Glomerular endothelial cell (primary cell): ENCODE data around the gene RAET1E. TPM values are rescaled to one million over a fixed set of nuclear protein-coding genes. Genes with fewer than 3 reads are reported as not detected.
"Not testable (repeated sequence)": the region's sequence is repeated elsewhere in the genome, so short reads cannot be mapped to it uniquely, and the experiment has no call there.

Experiments used
- DNase-seq: peaks from one replicate; pipeline ENCODE4 v3.0.0-alpha.2; 2011; ENCODE audit warnings: low read depth, low spot score; ENCODE audit errors: extremely low read depth
- total RNA-seq: library from RNA; depleted of rRNA; stranded (reverse); fragments of >200 nt; gene quantifications from 2 replicates; pipeline ENCODE4 v1.2.3, GENCODE V29; 2015

RAET1E gene
- 0.39 TPM in 1 of 2 replicates, not detected in the other for total RNA-seq

DNA sequence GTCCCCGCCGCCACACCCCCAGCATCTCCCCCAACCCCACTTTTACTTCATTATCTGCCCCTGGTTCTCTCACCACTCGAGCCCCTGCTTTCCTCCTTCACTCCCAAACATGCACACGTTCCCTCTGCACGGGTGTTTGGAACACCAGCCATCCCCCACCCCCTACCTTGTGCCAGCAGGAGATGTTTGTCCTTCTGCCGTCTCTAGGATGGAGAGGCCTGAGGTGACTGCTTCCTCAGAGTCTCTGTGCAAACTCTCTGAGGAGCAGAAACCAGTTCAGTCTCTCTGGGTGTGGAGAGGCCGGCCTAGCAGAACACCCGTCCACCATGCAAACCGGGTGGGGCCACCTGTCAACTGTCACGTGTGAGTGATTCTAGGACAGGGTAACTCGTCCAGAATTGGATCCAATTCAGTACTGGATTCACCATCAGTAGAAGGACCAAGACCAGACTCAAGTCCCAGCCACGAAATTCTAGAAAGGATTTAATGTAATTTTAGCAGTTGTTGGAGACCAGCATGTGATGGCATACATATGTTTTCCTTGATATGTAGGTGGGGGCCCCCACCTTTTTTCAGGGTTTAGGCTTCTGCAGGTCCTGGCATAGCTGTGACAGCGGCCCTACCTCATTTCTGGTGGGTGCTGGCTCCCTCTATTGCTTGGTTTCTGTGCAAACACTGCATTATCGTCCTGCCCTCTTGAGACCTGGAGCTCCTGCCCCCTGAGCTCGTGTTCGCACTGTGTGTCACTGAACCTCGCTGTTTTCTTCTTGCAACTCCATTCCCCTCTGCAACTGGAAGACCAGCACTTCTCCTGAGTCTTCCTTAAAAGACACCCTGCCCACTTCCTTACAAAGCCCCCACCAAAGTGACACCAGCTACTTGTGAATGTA, at the start of gene RAET1E:
Gene RAET1E (minus strand): TSS at position 259 of the 890 bp plus-strand sequence. CDS start 7,212 bp downstream, outside the sequence.
- DNase-seq = no peak

DNA sequence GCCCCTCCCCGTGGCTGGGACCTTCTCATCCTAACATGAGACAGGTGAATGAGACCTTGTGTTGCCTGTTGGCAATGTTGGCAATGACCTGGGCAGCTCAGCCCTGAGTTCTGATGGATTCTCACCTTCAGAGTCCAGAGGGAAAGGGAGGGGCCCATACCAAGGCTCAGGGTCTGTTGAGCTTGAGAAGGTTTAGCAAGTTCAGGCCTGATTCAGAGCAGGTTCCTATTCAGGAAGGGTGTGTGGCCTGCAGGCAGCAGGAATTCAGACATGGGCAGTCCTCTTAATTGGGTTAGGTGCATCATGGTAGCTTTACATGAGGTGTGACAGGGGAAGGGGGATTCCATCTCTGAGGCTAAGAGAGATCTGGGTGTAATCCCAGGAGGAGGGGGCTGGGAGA, 49.6 kb upstream of the RAET1E start:
- DNase-seq = not testable (repeated sequence)

GRCh38 chr6:149946631-149947030, 48.7 kb upstream of the RAET1E start:
- not testable (repeated sequence) for DNase-seq

- DNase-seq = not testable (repeated sequence)
Observed at GRCh38 chr6:149945276-149945675, 47.4 kb upstream of the RAET1E start.

GRCh38 chr6:149943321-149943720, 45.4 kb upstream of the RAET1E start:
- not testable (repeated sequence) for DNase-seq

GRCh38 chr6:149942461-149942829, 44.5 kb upstream of the RAET1E start:
- DNase-seq = no peak

DNA sequence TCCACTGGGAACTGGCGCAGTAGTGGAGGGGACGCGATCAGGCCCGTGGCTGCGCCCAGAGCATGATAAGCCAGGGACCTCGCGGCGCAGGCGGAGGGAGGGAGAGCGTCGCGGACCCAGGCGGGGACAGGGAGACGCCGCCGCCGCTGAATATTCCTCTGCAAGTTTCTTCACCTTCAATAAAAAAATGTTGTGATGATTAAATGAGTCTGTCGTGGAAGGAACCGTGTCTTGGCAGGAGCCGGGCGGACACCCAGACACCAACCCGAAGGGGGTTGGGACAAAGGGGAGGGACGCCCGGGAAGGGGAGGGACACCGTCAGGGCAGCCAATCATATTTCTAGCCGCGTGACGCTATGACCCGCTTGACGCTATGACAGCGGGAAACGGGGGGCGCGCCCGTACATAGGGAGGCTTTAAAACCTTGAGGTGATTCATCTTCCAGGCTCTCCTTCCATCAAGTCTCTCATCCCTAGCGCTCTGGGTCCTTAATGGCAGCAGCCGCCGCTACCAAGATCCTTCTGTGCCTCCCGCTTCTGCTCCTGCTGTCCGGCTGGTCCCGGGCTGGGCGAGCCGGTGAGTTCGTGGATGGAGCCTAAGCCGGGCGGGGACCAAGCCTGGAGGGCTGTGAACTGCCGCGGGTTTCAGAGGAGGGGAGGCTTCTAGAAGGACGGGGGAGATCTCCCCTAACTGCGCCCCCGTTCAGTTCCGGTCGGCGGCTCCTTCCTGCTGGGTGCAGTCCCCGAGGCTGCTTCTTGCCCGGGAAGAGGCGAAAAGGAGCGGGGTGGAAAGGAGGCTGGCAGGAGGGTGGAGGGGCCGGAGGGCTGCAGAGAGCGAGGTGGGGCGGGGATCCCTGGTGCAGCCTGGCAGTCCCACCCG, 43.9 kb upstream of the RAET1E start, which contains the start of gene ULBP2:
Gene ULBP2 (plus strand): TSS at position 432 of the 878 bp plus-strand sequence. CDS start 59 bp downstream, at position 491.
- DNase-seq = peak; percentile 70

- no peak for DNase-seq
Observed at GRCh38 chr6:149940672-149940982, 42.7 kb upstream of the RAET1E start.

GRCh38 chr6:149939909-149940671, 42.2 kb upstream of the RAET1E start:
- DNase-seq = no peak

GRCh38 chr6:149939356-149939648, 41.4 kb upstream of the RAET1E start:
- DNase-seq = no peak

GRCh38 chr6:149938571-149939355, 40.9 kb upstream of the RAET1E start:
- no peak for DNase-seq

- DNase-seq = not testable (repeated sequence)
Observed at GRCh38 chr6:149938013-149938570, 40.2 kb upstream of the RAET1E start.

DNA sequence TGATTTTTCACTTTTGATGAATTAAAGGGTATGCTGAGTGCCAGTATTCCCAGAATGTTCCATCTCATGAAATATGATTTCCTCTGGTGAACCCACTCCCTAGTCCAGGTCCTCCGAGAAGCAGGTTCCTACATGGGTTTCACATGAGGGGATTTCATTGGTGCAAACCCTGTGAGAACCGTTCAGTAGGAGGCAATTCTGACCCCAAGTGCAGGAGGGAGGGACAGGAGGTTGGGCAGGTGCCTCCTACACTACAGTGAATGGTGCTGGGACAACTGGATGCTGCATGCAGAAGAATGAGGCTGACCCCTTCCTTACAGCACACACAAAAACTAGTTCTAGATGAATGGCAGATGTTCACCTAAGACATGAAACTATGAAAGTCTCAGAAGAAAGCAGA, 38.8 kb upstream of the RAET1E start:
- no peak for DNase-seq

DNA sequence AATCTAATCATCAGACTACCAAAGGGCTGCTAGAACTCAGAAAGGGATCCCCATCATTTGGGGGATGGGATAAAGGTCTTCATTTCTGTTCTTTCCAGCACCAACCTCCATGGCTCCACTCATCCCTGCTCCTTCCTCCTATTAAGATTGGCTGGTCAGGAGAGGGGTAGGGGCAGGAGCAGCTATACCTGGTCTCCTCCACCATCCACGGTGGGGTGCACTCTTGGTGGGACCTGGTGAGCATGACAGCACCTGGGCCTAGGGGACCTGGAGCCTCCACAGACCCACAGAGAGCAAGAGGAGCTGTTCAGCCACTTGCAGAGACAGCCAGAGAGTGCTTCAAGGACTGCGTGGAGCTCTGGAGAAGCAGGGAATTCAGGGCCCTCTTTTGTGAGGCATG, 37.8 kb upstream of the RAET1E start:
- DNase-seq = no peak

DNA sequence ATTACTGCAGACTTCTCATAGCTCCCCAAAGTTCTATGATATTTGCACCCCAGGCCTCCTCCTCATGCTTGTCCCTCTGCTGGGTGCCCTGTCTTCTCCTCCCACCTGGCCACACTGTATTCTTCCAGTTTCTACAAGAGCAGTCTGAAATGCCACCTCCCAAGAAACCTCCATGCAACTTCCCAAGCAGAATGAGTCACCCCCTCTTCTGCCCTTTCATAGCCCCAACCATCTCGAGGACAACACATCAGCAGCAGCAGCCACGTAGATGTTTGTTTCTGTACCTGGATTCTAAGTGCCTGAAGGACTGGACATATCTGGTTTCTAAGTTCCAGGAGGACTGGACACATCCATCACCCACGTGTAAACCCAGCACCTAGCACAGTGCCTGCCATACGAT, 37.3 kb upstream of the RAET1E start:
- no peak for DNase-seq

DNA sequence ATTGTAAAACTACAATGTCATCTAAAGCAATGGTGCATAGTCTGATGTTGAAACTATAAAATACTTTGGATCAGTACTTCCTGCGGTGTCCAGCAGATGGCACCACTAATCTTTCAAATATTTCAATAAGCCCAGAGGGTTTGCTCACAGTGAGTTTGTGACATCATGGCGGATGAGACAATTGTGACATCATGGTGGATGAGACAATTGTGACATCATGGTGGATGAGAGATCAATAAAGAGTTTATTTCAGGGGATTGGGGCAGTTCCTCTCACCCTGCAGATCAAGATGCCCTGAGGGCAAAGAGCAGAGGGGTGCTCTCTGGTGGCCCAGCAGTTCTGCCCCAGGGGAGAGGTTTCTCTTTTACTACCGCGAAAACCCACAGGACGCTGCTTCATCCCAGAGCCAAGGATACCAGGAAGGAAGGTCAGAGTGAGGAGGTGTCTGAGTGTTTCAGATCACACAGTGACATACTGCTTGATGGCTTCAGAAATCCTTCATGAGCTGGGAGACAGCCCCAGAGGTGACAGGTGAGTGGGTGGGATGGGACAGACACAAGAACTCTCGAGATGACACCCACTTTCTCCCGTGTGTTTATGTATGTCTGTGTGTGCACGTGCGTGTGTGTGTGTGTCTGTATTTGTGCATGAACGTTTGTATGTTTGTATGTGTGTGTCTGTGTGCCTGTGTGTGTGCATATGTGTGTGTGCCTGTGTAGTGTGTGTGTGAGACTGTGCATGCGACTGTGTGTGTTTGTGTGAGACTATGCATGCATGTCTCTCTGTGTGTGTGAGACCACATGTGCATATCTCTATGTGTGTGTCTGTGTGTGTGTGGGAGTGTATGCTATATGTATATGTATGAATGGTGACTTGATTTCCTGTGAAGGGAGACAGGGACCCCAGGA, 36.6 kb upstream of the RAET1E start:
- DNase-seq = peak; percentile 71

DNA sequence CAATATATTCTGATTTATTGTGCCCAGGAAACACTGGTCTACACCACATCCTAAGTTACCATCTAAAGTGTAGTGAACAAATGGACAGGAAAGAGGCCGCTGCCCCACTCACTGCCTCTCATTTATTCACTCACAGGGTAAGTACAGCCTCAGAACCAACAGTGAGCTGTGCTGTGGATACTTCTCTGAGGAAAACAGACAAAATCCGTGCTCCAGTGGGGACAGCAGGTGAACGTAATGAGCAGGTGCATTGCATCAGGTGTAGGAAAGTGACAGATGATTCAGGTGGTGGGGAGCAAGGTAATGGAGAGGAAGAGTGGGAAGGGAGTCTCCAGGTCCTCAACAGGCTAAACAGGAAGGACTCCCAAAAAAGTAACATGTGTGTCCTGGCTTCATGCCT, 35.5 kb upstream of the RAET1E start:
- no peak for DNase-seq

DNA sequence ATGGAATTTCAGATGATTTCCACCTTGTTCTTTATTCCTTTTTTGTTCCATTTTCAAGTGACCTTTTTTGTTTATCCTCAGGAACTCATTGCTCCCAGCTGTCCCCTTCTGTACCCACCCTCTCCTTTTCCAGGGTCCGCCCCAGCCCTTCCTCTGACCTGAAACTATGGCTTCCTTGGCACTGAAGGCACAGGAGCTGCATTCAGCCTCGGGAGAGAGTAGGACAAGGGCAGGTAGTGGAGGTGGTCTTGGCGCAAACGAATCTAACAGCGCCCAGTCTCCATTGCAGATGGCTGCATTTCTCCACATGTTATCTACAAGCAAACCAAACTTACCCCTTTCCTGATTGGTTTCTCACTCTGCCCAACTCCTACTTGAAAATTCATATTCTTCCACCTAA, 35.1 kb upstream of the RAET1E start:
- DNase-seq = no peak

GRCh38 chr6:149931501-149931900, 33.6 kb upstream of the RAET1E start:
- no peak for DNase-seq
